ENCODE results near the gene SLC37A3.
"Not testable (repeated sequence)": the region's sequence is repeated elsewhere in the genome, so short reads cannot be mapped to it uniquely, and the experiment has no call there.

The SLC37A3 gene

GRCh38 chr7:140314573-140315480, 83.5 kb downstream of the SLC37A3 start:
- no peak for DNase-seq (ENCODE audit: low read depth)
- TF ChIP-seq CTCF (IDR thresholded peaks at IDR 0.05; ENCODE audit: insufficient read depth, low read depth, low read length, missing control alignments), result no peak

GRCh38 chr7:140312141-140312846, 86.0 kb downstream of the SLC37A3 start:
- no peak for DNase-seq (ENCODE audit: low read depth)
- no peak for TF ChIP-seq CTCF (IDR thresholded peaks at IDR 0.05; ENCODE audit: insufficient read depth, low read depth, low read length, missing control alignments)
- no peak overlapping the region for H3K4me3 ChIP-seq (ENCODE audit: low read depth, low read length)

More at GRCh38 chr7:140314573-140315480, 83.5 kb downstream of the SLC37A3 start:
- H3K4me3 ChIP-seq (ENCODE audit: low read depth, low read length), result no peak overlapping the region

GRCh38 chr7:140311128-140311527, 87.2 kb downstream of the SLC37A3 start:
- not testable (repeated sequence) for DNase-seq (ENCODE audit: low read depth); H3K4me3 ChIP-seq (ENCODE audit: low read depth, low read length)

GRCh38 chr7:140310337-140311002, 87.9 kb downstream of the SLC37A3 start:
- TF ChIP-seq CTCF (IDR thresholded peaks at IDR 0.05; ENCODE audit: insufficient read depth, low read depth, low read length, missing control alignments), result no peak
- DNase-seq (ENCODE audit: low read depth), result no peak
- no peak overlapping the region for H3K4me3 ChIP-seq (ENCODE audit: low read depth, low read length)

GRCh38 chr7:140308060-140308459, 90.3 kb downstream of the SLC37A3 start:
- TF ChIP-seq CTCF (IDR thresholded peaks at IDR 0.05; ENCODE audit: insufficient read depth, low read depth, low read length, missing control alignments), result no peak
- no peak for DNase-seq (ENCODE audit: low read depth)
- H3K4me3 ChIP-seq (ENCODE audit: low read depth, low read length), result no peak overlapping the region

GRCh38 chr7:140304191-140304799, 94.0 kb downstream of the SLC37A3 start:
- DNase-seq (ENCODE audit: low read depth), result peak; percentile 58
- H3K4me3 ChIP-seq (ENCODE audit: low read depth, low read length), result no peak overlapping the region

More at GRCh38 chr7:140304191-140304799, 94.0 kb downstream of the SLC37A3 start:
- peak; percentile 44 for TF ChIP-seq CTCF (IDR thresholded peaks at IDR 0.05; ENCODE audit: insufficient read depth, low read depth, low read length, missing control alignments)

Measured in GM12865 (cell line).